HEK293 (cell line): Measurements from ENCODE around the gene EEF1AKMT3.

ENCODE experiments used
- HOXA7 ChIP-seq: sonication (generic); formaldehyde crosslinking; IDR thresholded peaks from 2 replicates; pipeline ENCODE4 v1.8.1; 2022; ENCODE audit warnings: missing genetic modification reagents, borderline replicate concordance
- KLF8 ChIP-seq: fragments of 450-650 bp; formaldehyde crosslinking; IDR thresholded peaks from 2 replicates; pipeline ENCODE4 v1.5.1; 2016; ENCODE audit warnings: missing biosample characterization, missing genetic modification characterization
- MEIS1 ChIP-seq: sonication (generic); formaldehyde crosslinking; IDR thresholded peaks from 2 replicates; pipeline ENCODE4 v1.8.1; 2022; ENCODE audit warnings: missing genetic modification reagents, mild to moderate bottlenecking, borderline replicate concordance
- PRDM1 ChIP-seq: fragments of 450-650 bp; formaldehyde crosslinking; IDR thresholded peaks from 2 replicates; pipeline ENCODE4; 2016; ENCODE audit warnings: missing biosample characterization, missing genetic modification characterization
- TRIM28 ChIP-seq: IDR thresholded peaks from 2 replicates; pipeline ENCODE4 v1.6.1; 2011; ENCODE audit warnings: low read length, control low read depth, borderline replicate concordance
- ZBTB21 ChIP-seq: fragments of 450-650 bp; formaldehyde crosslinking; IDR thresholded peaks from 2 replicates; pipeline ENCODE4 v1.5.1; 2017; ENCODE audit warnings: missing biosample characterization, missing genetic modification characterization
- ZNF10 ChIP-seq: fragments of 450-650 bp; formaldehyde crosslinking; IDR thresholded peaks from 2 replicates; pipeline ENCODE4 v1.5.1; 2017; ENCODE audit warnings: missing biosample characterization, missing genetic modification characterization
- ZNF112 ChIP-seq: fragments of 450-650 bp; formaldehyde crosslinking; IDR thresholded peaks from 2 replicates; pipeline ENCODE4 v1.5.0; 2017; ENCODE audit warnings: missing biosample characterization, missing genetic modification characterization
- ZNF133 ChIP-seq: fragments of 450-650 bp; formaldehyde crosslinking; IDR thresholded peaks from 2 replicates; pipeline ENCODE4 v1.5.1; 2016; ENCODE audit warnings: missing biosample characterization, missing genetic modification characterization
- ZNF169 ChIP-seq: fragments of 450-650 bp; formaldehyde crosslinking; IDR thresholded peaks from 2 replicates; pipeline ENCODE4 v1.5.1; 2016; ENCODE audit warnings: missing biosample characterization, missing genetic modification characterization
- ZNF214 ChIP-seq: fragments of 450-650 bp; formaldehyde crosslinking; IDR thresholded peaks from 2 replicates; pipeline ENCODE4 v1.5.1; 2017; ENCODE audit warnings: missing biosample characterization, mild to moderate bottlenecking, missing genetic modification characterization, borderline replicate concordance
- ZNF223 ChIP-seq: fragments of 450-650 bp; formaldehyde crosslinking; IDR thresholded peaks from 2 replicates; pipeline ENCODE4 v1.5.1; 2016; ENCODE audit warnings: missing biosample characterization, missing genetic modification characterization
- ZNF24 ChIP-seq: fragments of 450-650 bp; formaldehyde crosslinking; IDR thresholded peaks from 2 replicates; pipeline ENCODE4 v1.5.1; 2016; ENCODE audit warnings: missing biosample characterization, missing genetic modification characterization
- ZNF248 ChIP-seq: fragments of 450-650 bp; formaldehyde crosslinking; IDR thresholded peaks from 2 replicates; pipeline ENCODE4 v1.5.1; 2017; ENCODE audit warnings: missing biosample characterization, missing genetic modification characterization
- ZNF341 ChIP-seq: fragments of 450-650 bp; formaldehyde crosslinking; IDR thresholded peaks from 2 replicates; pipeline ENCODE4; 2016; ENCODE audit warnings: low read depth, missing biosample characterization, missing genetic modification characterization
- ZNF561 ChIP-seq: fragments of 450-650 bp; IDR thresholded peaks from 2 replicates; pipeline ENCODE4 v1.5.1; 2018; ENCODE audit warnings: missing biosample characterization, missing genetic modification characterization, borderline replicate concordance
- ZNF571 ChIP-seq: fragments of 450-650 bp; formaldehyde crosslinking; IDR thresholded peaks from 2 replicates; pipeline ENCODE4 v1.5.0; 2017; ENCODE audit warnings: missing biosample characterization, missing genetic modification characterization
- ZNF596 ChIP-seq: fragments of 450-650 bp; IDR thresholded peaks from 2 replicates; pipeline ENCODE4 v1.5.0; 2018; ENCODE audit warnings: missing biosample characterization, mild to moderate bottlenecking, missing genetic modification characterization, moderate library complexity
- ZNF600 ChIP-seq: fragments of 450-650 bp; formaldehyde crosslinking; IDR thresholded peaks from 2 replicates; pipeline ENCODE4 v1.5.1; 2016; ENCODE audit warnings: missing biosample characterization, missing genetic modification characterization
- ZNF610 ChIP-seq: fragments of 450-650 bp; formaldehyde crosslinking; IDR thresholded peaks from 2 replicates; pipeline ENCODE4 v1.5.1; 2016; ENCODE audit warnings: missing biosample characterization, missing genetic modification characterization, borderline replicate concordance
- ZNF654 ChIP-seq: fragments of 450-650 bp; formaldehyde crosslinking; IDR thresholded peaks from 2 replicates; pipeline ENCODE4 v1.5.1; 2016; ENCODE audit warnings: low read depth, missing biosample characterization, missing genetic modification characterization
- ZNF707 ChIP-seq: fragments of 450-650 bp; formaldehyde crosslinking; IDR thresholded peaks from 2 replicates; pipeline ENCODE4 v1.5.1; 2016; ENCODE audit warnings: missing biosample characterization, missing genetic modification characterization
- ZNF768 ChIP-seq: fragments of 450-650 bp; formaldehyde crosslinking; IDR thresholded peaks from 2 replicates; pipeline ENCODE4 v1.5.1; 2018; ENCODE audit warnings: missing biosample characterization, mild to moderate bottlenecking, missing genetic modification characterization
- TF ChIP-seq, protein P1 (sequence below): fragments of 450-650 bp; formaldehyde crosslinking; IDR thresholded peaks from 2 replicates; pipeline ENCODE4 v1.5.1; 2016; ENCODE audit warnings: missing biosample characterization, missing genetic modification characterization, borderline replicate concordance
- TF ChIP-seq, protein P2 (sequence below): fragments of 450-650 bp; formaldehyde crosslinking; optimal IDR thresholded peaks from 2 replicates; pipeline ENCODE3; 2016; ENCODE audit warnings: missing biosample characterization, mild to moderate bottlenecking, missing genetic modification characterization
- TF ChIP-seq, protein P3 (sequence below): fragments of 450-650 bp; formaldehyde crosslinking; IDR thresholded peaks from 2 replicates; pipeline ENCODE4 v1.5.1; 2016; ENCODE audit warnings: missing biosample characterization, missing genetic modification characterization
- TF ChIP-seq, protein P4 (sequence below): fragments of 450-650 bp; formaldehyde crosslinking; IDR thresholded peaks from 2 replicates; pipeline ENCODE4 v1.5.1; 2016; ENCODE audit warnings: missing biosample characterization, missing genetic modification characterization
- TF ChIP-seq, protein P5 (sequence below): fragments of 450-650 bp; formaldehyde crosslinking; IDR thresholded peaks from 2 replicates; pipeline ENCODE4 v1.5.1; 2016; ENCODE audit warnings: missing biosample characterization, missing genetic modification characterization

Gene EEF1AKMT3

DNA sequence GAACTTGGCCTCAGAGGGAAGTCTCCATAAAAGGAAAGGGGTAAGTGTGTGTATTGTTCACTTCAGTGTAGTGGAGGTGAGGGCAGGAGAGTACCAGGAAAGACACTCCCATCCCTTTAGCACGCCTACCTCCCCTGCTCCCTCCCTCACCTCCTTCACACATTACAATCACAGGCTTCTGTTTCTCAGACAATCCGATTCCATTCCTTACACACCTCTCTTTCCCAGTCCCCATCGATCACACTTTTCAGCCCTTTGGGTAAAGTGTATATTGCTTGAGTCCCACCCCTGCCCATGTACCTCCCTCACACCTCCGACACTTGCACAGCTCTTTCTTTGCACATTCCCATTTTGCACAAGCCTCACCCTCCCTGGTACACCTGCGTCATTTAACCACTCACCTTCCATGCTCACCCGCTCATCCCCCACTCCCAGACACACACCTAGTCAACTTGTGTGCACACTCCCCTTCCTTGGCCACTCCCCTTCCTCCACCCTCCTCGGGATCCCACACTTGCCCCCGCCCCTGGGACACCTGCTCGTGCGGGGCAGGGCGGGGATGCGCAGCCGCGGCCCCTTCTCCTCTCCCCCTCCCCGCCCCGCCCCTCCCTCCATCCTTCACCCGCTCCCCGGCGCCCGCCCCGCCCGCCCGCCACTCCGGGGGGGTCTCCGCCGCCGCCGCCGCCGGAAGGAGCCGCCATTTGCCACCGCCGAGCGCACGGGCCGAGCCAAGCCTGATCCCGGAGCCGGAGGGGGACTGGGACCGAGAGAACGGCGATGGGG is 17.8 kb upstream of the EEF1AKMT3 start, which contains the start of gene MARCHF9 (continued):
- TF ChIP-seq, protein P1, sequence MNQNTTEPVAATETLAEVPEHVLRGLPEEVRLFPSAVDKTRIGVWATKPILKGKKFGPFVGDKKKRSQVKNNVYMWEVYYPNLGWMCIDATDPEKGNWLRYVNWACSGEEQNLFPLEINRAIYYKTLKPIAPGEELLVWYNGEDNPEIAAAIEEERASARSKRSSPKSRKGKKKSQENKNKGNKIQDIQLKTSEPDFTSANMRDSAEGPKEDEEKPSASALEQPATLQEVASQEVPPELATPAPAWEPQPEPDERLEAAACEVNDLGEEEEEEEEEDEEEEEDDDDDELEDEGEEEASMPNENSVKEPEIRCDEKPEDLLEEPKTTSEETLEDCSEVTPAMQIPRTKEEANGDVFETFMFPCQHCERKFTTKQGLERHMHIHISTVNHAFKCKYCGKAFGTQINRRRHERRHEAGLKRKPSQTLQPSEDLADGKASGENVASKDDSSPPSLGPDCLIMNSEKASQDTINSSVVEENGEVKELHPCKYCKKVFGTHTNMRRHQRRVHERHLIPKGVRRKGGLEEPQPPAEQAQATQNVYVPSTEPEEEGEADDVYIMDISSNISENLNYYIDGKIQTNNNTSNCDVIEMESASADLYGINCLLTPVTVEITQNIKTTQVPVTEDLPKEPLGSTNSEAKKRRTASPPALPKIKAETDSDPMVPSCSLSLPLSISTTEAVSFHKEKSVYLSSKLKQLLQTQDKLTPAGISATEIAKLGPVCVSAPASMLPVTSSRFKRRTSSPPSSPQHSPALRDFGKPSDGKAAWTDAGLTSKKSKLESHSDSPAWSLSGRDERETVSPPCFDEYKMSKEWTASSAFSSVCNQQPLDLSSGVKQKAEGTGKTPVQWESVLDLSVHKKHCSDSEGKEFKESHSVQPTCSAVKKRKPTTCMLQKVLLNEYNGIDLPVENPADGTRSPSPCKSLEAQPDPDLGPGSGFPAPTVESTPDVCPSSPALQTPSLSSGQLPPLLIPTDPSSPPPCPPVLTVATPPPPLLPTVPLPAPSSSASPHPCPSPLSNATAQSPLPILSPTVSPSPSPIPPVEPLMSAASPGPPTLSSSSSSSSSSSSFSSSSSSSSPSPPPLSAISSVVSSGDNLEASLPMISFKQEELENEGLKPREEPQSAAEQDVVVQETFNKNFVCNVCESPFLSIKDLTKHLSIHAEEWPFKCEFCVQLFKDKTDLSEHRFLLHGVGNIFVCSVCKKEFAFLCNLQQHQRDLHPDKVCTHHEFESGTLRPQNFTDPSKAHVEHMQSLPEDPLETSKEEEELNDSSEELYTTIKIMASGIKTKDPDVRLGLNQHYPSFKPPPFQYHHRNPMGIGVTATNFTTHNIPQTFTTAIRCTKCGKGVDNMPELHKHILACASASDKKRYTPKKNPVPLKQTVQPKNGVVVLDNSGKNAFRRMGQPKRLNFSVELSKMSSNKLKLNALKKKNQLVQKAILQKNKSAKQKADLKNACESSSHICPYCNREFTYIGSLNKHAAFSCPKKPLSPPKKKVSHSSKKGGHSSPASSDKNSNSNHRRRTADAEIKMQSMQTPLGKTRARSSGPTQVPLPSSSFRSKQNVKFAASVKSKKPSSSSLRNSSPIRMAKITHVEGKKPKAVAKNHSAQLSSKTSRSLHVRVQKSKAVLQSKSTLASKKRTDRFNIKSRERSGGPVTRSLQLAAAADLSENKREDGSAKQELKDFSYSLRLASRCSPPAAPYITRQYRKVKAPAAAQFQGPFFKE (tag by site-specific recombination) = no peak
- no peak for TF ChIP-seq ZNF341 (tag by site-specific recombination)
- peak; percentile 99 for TF ChIP-seq ZNF600 (tag by site-specific recombination)
- TF ChIP-seq ZNF133 = no peak
- no peak for TF ChIP-seq ZNF223 (tag by site-specific recombination)
- TF ChIP-seq ZNF610 (tag by site-specific recombination) = no peak
- no peak for TF ChIP-seq HOXA7 (CRISPR knock-in tag)
- 0 out of 2 replicates have a peak, but pooled peaks have one; percentile 54 for TF ChIP-seq ZNF24 (tag by site-specific recombination)
- TF ChIP-seq PRDM1 (tag by site-specific recombination) = peak; percentile 49; the same call in 1 of the 2 replicates
- TF ChIP-seq ZNF596 (tag by site-specific recombination) = no peak
- TF ChIP-seq, protein P2, sequence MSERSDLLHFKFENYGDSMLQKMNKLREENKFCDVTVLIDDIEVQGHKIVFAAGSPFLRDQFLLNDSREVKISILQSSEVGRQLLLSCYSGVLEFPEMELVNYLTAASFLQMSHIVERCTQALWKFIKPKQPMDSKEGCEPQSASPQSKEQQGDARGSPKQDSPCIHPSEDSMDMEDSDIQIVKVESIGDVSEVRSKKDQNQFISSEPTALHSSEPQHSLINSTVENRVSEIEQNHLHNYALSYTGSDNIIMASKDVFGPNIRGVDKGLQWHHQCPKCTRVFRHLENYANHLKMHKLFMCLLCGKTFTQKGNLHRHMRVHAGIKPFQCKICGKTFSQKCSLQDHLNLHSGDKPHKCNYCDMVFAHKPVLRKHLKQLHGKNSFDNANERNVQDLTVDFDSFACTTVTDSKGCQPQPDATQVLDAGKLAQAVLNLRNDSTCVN (tag by site-specific recombination) = peak; percentile 87
- no peak; the same call in 1 of the 2 replicates for TF ChIP-seq ZNF10 (tag by site-specific recombination)
- TF ChIP-seq, protein P3, sequence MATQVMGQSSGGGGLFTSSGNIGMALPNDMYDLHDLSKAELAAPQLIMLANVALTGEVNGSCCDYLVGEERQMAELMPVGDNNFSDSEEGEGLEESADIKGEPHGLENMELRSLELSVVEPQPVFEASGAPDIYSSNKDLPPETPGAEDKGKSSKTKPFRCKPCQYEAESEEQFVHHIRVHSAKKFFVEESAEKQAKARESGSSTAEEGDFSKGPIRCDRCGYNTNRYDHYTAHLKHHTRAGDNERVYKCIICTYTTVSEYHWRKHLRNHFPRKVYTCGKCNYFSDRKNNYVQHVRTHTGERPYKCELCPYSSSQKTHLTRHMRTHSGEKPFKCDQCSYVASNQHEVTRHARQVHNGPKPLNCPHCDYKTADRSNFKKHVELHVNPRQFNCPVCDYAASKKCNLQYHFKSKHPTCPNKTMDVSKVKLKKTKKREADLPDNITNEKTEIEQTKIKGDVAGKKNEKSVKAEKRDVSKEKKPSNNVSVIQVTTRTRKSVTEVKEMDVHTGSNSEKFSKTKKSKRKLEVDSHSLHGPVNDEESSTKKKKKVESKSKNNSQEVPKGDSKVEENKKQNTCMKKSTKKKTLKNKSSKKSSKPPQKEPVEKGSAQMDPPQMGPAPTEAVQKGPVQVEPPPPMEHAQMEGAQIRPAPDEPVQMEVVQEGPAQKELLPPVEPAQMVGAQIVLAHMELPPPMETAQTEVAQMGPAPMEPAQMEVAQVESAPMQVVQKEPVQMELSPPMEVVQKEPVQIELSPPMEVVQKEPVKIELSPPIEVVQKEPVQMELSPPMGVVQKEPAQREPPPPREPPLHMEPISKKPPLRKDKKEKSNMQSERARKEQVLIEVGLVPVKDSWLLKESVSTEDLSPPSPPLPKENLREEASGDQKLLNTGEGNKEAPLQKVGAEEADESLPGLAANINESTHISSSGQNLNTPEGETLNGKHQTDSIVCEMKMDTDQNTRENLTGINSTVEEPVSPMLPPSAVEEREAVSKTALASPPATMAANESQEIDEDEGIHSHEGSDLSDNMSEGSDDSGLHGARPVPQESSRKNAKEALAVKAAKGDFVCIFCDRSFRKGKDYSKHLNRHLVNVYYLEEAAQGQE = no peak
- peak; percentile 90 for TF ChIP-seq KLF8 (tag by site-specific recombination)
- no peak for TF ChIP-seq ZNF112
- TF ChIP-seq ZNF169 (tag by site-specific recombination) = no peak; the same call in 1 of the 2 replicates
- no peak for TF ChIP-seq ZNF214 (tag by site-specific recombination)
- no peak for TF ChIP-seq ZNF654
- TF ChIP-seq ZNF707 (tag by site-specific recombination) = no peak
- TF ChIP-seq, protein P4, sequence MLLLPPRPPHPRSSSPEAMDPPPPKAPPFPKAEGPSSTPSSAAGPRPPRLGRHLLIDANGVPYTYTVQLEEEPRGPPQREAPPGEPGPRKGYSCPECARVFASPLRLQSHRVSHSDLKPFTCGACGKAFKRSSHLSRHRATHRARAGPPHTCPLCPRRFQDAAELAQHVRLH (tag by site-specific recombination) = 0 out of 2 replicates have a peak, but pooled peaks have one; percentile 58
- TF ChIP-seq, protein P5, sequence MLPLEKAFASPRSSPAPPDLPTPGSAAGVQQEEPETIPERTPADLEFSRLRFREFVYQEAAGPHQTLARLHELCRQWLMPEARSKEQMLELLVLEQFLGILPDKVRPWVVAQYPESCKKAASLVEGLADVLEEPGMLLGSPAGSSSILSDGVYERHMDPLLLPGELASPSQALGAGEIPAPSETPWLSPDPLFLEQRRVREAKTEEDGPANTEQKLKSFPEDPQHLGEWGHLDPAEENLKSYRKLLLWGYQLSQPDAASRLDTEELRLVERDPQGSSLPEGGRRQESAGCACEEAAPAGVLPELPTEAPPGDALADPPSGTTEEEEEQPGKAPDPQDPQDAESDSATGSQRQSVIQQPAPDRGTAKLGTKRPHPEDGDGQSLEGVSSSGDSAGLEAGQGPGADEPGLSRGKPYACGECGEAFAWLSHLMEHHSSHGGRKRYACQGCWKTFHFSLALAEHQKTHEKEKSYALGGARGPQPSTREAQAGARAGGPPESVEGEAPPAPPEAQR (tag by site-specific recombination) = no peak
- no peak for TF ChIP-seq TRIM28
- TF ChIP-seq ZNF561 (tag by site-specific recombination) = no peak
- no peak for TF ChIP-seq ZNF768 (tag by site-specific recombination)
- no peak for TF ChIP-seq ZNF248 (tag by site-specific recombination)
- peak; percentile 11; the same call in 1 of the 2 replicates for TF ChIP-seq ZBTB21 (tag by site-specific recombination)
- no peak for TF ChIP-seq ZNF571 (tag by site-specific recombination)
- no peak for TF ChIP-seq MEIS1 (CRISPR knock-in tag)
